Epithelial cell of proximal tubule (primary cell): ENCODE measurements around the gene COL4A2. TPM values are rescaled to one million over a fixed set of nuclear protein-coding genes. Genes with fewer than 3 reads are reported as not detected.
"Not testable (repeated sequence)": the region's sequence is repeated elsewhere in the genome, so short reads cannot be mapped to it uniquely, and the experiment has no call there.

ENCODE experiments used
- DNase-seq: peaks from one replicate; pipeline ENCODE4 v3.0.0-alpha.2; 2011; ENCODE audit warnings: low read depth
- H3K4me3 ChIP-seq: 2 replicates; pipeline ENCODE4 v1.5.1; 2011; ENCODE audit warnings: low read depth, mild to moderate bottlenecking, low read length
- total RNA-seq: library from RNA; depleted of rRNA; stranded (reverse); fragments of >200 nt; gene quantifications from 2 replicates; pipeline ENCODE4 v1.2.3, GENCODE V29; 2015
- TF ChIP-seq, protein P1 (sequence below): conservative IDR thresholded peaks from 2 replicates; pipeline ENCODE4 v1.5.1; 2012; ENCODE audit warnings: low read depth, mild to moderate bottlenecking, low read length

COL4A2 gene
- total RNA-seq, 1 donor from 2014 or later, result 728 TPM

- H3K4me3 ChIP-seq, result no peak overlapping the region
- no peak for DNase-seq
- TF ChIP-seq, protein P1, sequence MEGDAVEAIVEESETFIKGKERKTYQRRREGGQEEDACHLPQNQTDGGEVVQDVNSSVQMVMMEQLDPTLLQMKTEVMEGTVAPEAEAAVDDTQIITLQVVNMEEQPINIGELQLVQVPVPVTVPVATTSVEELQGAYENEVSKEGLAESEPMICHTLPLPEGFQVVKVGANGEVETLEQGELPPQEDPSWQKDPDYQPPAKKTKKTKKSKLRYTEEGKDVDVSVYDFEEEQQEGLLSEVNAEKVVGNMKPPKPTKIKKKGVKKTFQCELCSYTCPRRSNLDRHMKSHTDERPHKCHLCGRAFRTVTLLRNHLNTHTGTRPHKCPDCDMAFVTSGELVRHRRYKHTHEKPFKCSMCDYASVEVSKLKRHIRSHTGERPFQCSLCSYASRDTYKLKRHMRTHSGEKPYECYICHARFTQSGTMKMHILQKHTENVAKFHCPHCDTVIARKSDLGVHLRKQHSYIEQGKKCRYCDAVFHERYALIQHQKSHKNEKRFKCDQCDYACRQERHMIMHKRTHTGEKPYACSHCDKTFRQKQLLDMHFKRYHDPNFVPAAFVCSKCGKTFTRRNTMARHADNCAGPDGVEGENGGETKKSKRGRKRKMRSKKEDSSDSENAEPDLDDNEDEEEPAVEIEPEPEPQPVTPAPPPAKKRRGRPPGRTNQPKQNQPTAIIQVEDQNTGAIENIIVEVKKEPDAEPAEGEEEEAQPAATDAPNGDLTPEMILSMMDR, result no peak
Measured at GRCh38 chr13:110393761-110394160, 86.7 kb downstream of the COL4A2 start.

DNA sequence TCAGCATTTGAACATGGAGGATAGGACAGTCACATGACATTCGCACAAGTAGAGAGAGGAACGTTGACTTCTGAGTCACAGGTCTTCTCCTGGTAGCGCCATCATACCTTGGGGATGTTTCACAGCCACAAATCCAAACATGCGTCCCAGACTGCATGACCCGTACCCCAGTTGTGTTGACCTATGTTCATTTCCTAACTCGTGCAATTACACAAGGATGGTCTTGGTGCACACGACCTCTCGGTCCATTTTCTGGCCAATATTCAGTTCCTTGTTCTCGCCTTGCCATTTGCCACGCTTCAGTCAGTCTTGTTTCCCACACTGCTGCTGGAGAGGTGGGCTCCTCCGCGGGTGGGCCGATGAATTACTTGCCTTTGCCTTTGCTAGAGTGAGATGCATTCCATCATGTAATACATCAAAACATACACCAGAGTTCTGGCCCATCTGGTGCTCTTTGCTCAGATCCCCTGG lies 87.3 kb downstream of the COL4A2 start:
- TF ChIP-seq, protein P1, result no peak
- no peak for DNase-seq
- H3K4me3 ChIP-seq, result no peak overlapping the region

DNA sequence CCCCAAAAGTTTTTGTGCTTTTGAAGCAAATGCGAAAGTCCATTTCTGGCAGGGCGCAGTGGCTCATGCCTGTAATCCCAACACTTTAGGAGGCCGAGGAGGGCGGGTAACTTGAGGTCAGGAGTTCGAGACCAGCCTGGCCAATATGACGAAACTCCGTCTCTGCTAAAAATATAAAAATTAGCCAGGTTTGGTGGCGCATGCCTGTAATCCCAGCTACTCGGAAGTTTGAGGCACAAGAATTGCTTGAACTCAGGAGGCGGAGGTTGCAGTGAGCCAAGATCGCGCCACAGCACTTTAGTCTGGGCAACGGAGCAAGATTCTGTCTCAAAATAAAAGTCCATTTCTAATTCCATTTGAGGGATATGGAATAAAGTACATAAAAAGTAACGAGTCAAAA lies 88.5 kb downstream of the COL4A2 start:
- H3K4me3 ChIP-seq, DNase-seq: not testable (repeated sequence)

GRCh38 chr13:110396476-110396875 lies 89.4 kb downstream of the COL4A2 start:
- no peak overlapping the region for H3K4me3 ChIP-seq
- TF ChIP-seq, protein P1, result no peak
- DNase-seq, result no peak

GRCh38 chr13:110396913-110397381 lies 89.9 kb downstream of the COL4A2 start:
- TF ChIP-seq, protein P1, result no peak
- DNase-seq, result peak; percentile 90
- no peak overlapping the region for H3K4me3 ChIP-seq

- DNase-seq, result no peak
- TF ChIP-seq, protein P1, result no peak
Measured at GRCh38 chr13:110397436-110398115, 90.5 kb downstream of the COL4A2 start.

DNA sequence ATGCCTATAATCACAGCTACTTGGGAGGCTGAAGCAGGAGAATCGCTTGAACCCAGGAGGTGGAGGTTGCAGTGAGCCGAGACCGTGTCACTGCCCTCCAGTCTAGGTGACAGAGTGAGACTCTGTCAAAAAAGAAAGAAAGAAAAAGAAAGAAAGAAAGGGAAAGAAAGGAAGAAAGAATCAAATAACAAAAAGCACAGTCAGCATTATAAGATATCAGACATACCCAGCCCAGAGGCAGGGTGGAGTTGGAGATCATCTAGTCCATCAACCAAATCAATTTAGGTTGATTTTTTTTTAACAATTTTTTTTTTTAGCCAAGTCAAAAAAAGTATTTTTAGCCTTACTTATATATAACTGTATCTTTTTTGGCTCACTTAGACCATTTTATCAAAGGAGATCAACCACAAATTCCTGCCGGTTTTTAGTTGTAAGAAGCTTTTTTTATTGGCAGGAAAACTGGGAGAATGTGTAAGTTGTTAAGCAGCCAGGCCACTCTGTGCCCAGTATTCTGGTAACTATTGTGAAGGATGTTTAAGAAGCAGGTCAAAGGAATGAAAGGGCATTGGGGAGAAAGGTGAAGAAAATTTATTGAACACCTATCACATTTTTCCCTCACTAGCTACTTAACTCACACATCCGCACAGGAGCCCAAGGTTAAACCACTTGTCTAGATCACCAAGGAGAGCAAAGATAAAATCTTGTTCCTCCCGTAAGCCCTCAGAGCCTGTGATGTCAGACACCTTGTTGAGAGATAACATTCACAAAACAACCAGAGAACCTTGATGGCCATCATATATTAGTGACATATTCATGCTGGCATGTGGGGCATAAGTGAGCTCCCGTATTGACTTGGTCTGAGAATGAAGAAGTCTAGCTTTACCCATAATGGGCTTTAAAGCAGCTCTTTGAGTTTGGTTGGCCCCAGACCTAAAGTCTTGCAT lies 91.8 kb downstream of the COL4A2 start:
- TF ChIP-seq, protein P1, result no peak
- DNase-seq, result no peak
- no peak overlapping the region for H3K4me3 ChIP-seq

More at GRCh38 chr13:110397436-110398115, 90.5 kb downstream of the COL4A2 start:
- no peak overlapping the region for H3K4me3 ChIP-seq
